Thoracic aorta (tissue), 2 donors: Measurements from ENCODE around the gene TMCC3. TPM values are rescaled to one million over a fixed set of nuclear protein-coding genes. Genes with fewer than 3 reads are reported as not detected.

Experiments used
- ATAC-seq: fragments of 150-250 bp; one replicate; pipeline ENCODE4 v1.8.0; 2017; ENCODE audit warnings: low read depth; ENCODE audit not compliant: insufficient number of reproducible peaks, low FRiP score
- DNase-seq: peaks from one replicate; pipeline ENCODE4 v3.0.0-alpha.2; 2020; ENCODE audit warnings: low spot score
- H3K27ac ChIP-seq, 2 donors: fragments of 200-600 bp; sonication (generic); 1 replicate in 1 of 2; 2 replicates in 1 of 2; pipeline ENCODE4 v1.5.1; 2016; ENCODE audit warnings: mild to moderate bottlenecking in 2 of 2, moderate library complexity in 2 of 2
- H3K27me3 ChIP-seq: fragments of 200-600 bp; sonication (generic); replicated peaks from 2 replicates; pipeline ENCODE4 v1.6.0; 2016; ENCODE audit warnings: mild to moderate bottlenecking; ENCODE audit not compliant: insufficient read depth
- H3K36me3 ChIP-seq: fragments of 200-600 bp; sonication (generic); one replicate; pipeline ENCODE4 v1.5.1; 2016
- H3K4me1 ChIP-seq, 2 donors: fragments of 200-600 bp; sonication (generic); 1 replicate in 1 of 2; 2 replicates in 1 of 2; pipeline versions ENCODE4 v1.5.1 to v1.6.0; 2016; ENCODE audit warnings: low read depth in 2 of 2, mild to moderate bottlenecking in 1 of 2; ENCODE audit not compliant: control insufficient read depth in 1 of 2
- H3K4me3 ChIP-seq: fragments of 200-600 bp; sonication (generic); 2 replicates; pipeline ENCODE4 v1.5.1; 2016; ENCODE audit warnings: mild to moderate bottlenecking
- H3K9me3 ChIP-seq: fragments of 200-600 bp; sonication (generic); 2 replicates; pipeline ENCODE4 v1.5.1; 2016
- total RNA-seq, 2 donors: library from RNA; depleted of rRNA; stranded (reverse); fragments of >200 nt; gene quantifications; one replicate each; pipeline versions ENCODE4 v1.1.0 to v1.2.3, GENCODE V29; 2016
- TF ChIP-seq, protein P1 (sequence below): fragments of 200-600 bp; sonication (generic); IDR thresholded peaks from one replicate; pipeline ENCODE4 v1.5.1; 2019; ENCODE audit warnings: antibody characterized with exemption

Gene TMCC3
- total RNA-seq, 2 donors from 2014 or later = 6.9 to 12.4 TPM

DNA sequence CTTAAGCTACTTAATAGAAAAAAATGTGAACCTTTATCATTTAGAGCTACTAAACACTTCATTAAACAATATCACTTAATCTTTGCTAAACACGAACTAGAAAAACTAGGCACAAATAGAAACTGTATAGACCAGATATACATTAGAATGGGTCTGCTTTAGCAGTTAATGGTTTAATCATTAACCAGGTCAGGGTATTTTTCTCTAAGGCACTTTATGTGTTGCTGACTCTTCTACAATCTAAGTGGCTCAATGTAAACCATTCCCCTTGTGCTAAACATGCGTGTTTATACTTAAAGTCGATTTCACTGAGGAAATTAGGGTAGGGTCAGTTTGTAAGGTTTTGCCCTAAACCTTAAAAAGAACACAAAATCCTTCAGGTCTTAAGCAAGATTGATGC, 29.7 kb downstream of the TMCC3 start:
- Histone ChIP-seq H3K36me3 (no peaks in the 10 kb centered on the region), H3K4me3 (no peak overlapping the region), H3K9me3 (no peaks in the 10 kb centered on the region), H3K4me1 (peaks cover 18 to 29% of the 10 kb centered on the region in 2 donors), H3K27ac (no peak overlapping the region), H3K27me3 (no peaks in the 10 kb centered on the region)
- ATAC-seq (no peak), DNase-seq (no peak)
- TF ChIP-seq, protein P1, sequence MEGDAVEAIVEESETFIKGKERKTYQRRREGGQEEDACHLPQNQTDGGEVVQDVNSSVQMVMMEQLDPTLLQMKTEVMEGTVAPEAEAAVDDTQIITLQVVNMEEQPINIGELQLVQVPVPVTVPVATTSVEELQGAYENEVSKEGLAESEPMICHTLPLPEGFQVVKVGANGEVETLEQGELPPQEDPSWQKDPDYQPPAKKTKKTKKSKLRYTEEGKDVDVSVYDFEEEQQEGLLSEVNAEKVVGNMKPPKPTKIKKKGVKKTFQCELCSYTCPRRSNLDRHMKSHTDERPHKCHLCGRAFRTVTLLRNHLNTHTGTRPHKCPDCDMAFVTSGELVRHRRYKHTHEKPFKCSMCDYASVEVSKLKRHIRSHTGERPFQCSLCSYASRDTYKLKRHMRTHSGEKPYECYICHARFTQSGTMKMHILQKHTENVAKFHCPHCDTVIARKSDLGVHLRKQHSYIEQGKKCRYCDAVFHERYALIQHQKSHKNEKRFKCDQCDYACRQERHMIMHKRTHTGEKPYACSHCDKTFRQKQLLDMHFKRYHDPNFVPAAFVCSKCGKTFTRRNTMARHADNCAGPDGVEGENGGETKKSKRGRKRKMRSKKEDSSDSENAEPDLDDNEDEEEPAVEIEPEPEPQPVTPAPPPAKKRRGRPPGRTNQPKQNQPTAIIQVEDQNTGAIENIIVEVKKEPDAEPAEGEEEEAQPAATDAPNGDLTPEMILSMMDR = no peak

DNA sequence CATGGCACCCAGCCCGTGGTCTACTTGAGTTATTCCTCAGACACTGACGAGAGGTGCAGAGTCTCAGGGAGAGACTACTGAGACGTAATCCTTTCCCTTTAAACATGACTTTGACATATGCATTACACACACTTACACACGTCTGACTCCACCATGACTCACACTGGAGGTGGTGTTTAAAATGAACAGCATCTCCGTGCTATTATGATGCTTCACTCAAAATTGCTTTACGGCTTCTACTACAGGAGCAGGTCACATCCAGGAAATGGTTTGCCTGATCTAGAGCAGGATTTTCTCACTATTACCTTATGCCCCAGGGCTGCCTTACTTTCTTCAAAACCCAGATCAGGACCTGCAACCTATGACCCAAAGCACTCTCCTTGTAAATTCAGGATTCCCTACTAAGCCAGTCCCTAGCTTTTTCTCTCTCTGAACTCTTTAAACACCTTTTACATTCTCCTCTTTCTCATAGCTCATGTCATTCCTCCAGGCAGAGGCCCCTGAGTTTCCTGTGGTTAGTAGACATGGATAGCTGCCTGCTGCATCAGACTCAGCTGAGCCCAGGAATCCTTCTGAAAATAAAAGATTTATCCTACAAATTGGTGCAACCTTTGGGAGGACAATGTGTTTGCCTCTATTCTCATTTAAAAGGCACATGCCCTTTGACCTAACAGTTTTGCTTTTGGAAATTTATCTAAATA, 31.2 kb downstream of the TMCC3 start:
- H3K36me3 ChIP-seq = no peaks in the 10 kb centered on the region
- ATAC-seq = no peak
- DNase-seq = no peak
- H3K27ac ChIP-seq = no peak overlapping the region
- TF ChIP-seq, protein P1 = no peak
- H3K27me3 ChIP-seq = no peaks in the 10 kb centered on the region
- no peaks in the 10 kb centered on the region for H3K9me3 ChIP-seq
- H3K4me1 ChIP-seq = peaks cover 18 to 41% of the 10 kb centered on the region in 2 donors
- no peak overlapping the region for H3K4me3 ChIP-seq

DNA sequence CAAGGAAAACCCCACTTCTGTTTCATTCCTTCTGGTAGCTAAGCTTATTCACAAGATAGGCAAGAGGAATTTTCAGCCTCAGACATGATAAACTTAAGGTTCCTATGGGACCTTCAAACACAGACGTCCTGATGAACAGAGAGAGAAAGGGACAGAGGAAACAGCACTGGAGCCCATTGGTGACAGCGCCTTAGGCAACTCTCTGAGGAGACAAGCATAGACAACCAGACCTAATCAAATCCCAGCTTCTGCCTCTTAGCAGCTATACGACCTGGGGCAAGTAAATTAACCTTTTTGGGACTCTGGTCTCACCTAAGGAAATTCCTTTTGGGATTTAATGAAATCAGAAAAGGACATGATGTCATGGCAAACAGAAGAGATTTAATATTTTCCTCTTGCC, 33.3 kb downstream of the TMCC3 start:
- TF ChIP-seq, protein P1 = no peak

DNA sequence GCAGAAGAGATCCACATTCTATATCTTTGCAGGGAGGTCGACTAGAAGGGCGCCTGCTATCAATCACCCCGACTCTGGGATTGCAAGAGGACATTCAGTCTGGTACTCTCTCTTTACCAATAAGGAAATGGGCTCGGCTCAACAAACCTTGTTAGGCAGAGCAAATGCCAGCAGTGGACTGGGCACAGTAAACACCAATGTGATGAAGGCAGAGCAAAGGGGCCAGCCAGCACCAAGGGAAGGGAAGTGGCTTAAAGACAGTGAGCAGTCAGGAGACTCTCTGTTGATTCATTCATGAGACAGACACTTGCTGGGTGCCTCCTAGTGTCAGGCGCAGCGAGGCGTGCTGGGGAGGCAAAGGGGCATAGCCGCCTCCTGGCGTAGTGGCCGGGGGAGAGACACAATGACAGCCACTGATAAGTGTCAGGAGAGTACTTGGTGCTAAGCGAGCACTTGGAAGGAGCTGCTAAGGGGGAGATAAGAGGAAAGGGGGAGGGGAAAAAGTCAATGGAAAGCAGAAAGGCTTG, 34.1 kb downstream of the TMCC3 start:
- H3K36me3 ChIP-seq = no peaks in the 10 kb centered on the region
- DNase-seq (no peak), ATAC-seq (no peak)
- no peaks in the 10 kb centered on the region for H3K9me3 ChIP-seq
- peaks cover 7 to 20% of the 10 kb centered on the region in 2 donors for H3K4me1 ChIP-seq
- H3K27me3 ChIP-seq = no peaks in the 10 kb centered on the region
- TF ChIP-seq, protein P1 = no peak
- no peak overlapping the region for H3K27ac ChIP-seq
- H3K4me3 ChIP-seq = no peak overlapping the region

More for the DNA sequence above, 33.3 kb downstream of the TMCC3 start:
- H3K9me3 ChIP-seq = no peaks in the 10 kb centered on the region
- H3K4me1 ChIP-seq = peaks cover 13 to 25% of the 10 kb centered on the region in 2 donors
- H3K27me3 ChIP-seq = no peaks in the 10 kb centered on the region
- no peak for DNase-seq
- H3K4me3 ChIP-seq = no peak overlapping the region
- no peaks in the 10 kb centered on the region for H3K36me3 ChIP-seq
- no peak for ATAC-seq
- H3K27ac ChIP-seq = no peak overlapping the region

DNA sequence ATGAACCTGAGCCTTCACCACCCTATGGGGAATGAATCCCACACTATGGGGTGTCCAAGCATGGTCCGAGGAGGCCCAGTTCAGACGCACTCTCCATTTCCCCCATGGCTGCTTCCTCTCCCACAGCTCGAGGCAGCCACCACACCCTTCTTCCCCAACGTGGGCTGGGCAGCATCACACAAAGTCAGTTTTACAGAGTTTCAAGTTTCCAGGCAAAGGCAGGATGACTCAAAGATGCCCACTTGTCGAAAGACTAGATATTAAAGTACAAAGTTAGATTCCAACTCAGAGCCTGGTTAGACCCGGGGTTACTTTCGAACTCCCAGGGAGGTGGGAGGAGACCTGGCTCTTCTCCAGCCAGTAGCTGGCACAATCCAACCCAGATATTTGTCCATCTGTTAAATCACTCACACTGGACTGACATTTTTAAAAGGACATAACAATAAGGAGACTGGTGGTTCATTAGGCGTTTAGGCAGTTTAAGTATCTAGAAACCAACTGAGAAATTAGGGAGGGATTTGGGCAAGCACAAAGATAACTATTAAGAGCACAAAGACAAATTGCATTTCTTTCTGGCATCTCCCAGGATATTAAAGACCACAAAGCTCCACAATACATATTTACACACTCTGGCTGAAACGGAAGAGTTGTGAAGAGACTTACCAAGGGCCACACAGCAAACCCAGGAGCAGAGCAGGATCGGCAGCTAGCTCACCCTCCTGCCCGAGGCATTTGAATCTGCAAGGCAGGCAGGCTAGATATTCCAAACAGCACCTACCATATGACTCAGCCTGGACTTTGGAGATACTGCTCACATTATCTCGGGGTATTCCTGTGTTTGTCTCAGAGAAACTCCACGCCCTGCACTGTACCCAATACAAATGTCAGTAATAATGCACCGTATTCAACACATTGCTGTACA, 34.8 kb downstream of the TMCC3 start:
- TF ChIP-seq, protein P1 = no peak
- Histone ChIP-seq H3K4me3 (no peak overlapping the region), H3K9me3 (no peaks in the 10 kb centered on the region), H3K27ac (no peak overlapping the region), H3K4me1 (peaks cover 4 to 20% of the 10 kb centered on the region in 2 donors), H3K27me3 (no peaks in the 10 kb centered on the region), H3K36me3 (no peaks in the 10 kb centered on the region)
- DNase-seq (no peak), ATAC-seq (no peak)
